RCC 7860 (cell line): Measurements from ENCODE around the gene TSHZ2.

Experiments
- DNase-seq: peaks from one replicate; pipeline ENCODE4 v3.0.0-alpha.2; 2015; ENCODE audit warnings: low spot score
- FAIRE-seq: peaks from 2 replicates; lab custom pipeline; 2012; peaks lifted over from hg19 to GRCh38; lab: Jason Lieb, UNC

The TSHZ2 gene

DNA sequence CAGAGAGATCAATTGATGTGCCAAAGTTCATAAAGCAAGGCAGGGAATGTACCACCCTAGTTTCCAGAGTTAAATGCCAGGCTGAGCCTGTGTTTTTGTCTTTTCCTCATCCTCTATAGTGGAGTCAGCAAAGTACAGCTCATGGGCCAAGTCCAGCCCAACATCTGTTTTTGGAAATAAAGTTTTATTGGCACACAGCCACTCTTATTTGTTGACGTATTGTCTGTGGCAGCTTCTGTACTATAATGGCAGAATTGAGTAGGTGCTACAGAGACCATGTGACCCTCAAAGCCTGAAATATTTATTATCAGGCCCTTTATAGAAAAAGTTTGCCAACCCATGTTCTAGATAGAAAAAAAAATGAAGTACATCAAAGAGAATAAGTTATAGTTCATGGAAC is 187.0 kb downstream of the TSHZ2 start:
- no peak for DNase-seq
- FAIRE-seq = no peak

DNA sequence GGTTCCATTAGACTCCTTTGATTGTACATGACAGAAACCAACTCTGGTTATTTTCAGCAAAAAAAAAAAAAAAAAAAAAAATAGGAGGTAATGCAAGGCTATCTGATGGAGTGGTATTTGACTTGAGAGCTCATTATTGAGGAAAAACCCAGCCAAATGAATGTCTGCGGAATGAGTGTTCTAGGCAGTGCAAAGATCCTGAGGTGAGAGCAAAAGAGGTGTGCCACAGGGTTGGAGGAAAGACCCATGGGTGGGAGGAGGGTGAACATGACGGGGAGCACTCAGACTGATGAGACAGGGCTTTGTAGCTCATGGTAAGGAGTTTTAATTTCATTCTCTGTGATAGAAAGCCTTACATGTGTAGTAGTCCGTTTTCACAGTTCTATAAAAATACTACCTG is 188.9 kb downstream of the TSHZ2 start:
- FAIRE-seq = no peak

DNA sequence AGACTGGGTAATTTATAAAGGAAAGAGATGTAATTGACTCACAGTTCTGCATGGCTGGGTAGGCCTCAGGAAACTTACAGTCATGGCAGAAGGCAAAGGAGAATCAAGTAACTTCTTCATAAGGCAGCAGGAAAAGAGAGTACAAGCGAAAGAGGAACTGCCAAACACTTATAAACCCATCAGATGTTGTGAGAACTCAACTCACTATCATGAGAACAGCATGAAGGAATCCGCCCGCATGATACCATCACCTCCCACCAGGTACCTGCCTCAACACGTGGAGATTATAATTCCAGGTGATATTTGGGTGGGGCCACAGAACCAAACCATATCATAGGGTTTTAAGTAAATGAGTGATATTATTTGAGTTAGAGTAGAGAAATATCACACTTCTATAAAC is 189.3 kb downstream of the TSHZ2 start:
- FAIRE-seq = no peak
- no peak for DNase-seq

More for the DNA sequence above, 188.9 kb downstream of the TSHZ2 start:
- DNase-seq = no peak

DNA sequence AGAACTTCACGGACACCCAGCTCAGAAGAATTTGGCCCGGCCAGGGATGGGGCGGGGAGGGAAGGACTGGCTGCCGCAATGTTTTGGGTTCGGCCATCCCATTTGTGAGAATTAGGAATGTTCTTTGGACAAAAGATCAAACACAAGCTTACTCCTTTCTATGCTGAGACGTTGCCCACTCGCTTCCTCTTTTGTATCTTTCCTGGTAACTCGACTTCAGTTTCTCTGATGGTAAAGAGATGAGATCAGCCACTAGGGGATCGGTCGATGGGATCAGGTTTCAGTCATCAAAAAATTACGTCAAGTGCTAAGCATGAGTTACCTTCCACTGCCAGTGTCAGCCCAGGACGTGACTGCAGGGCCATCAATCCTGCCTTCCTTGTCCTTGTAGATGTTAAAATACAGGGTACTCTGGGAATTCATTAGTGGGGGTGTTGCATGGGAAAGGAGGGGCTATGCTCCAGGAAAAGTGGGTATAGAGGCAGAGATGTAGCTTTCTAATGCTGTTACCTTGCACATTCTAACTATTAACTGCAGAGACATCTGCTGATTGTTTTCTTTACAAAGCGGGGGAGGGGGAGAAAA is 190.2 kb downstream of the TSHZ2 start:
- FAIRE-seq (no peak), DNase-seq (peak; percentile 58)

DNA sequence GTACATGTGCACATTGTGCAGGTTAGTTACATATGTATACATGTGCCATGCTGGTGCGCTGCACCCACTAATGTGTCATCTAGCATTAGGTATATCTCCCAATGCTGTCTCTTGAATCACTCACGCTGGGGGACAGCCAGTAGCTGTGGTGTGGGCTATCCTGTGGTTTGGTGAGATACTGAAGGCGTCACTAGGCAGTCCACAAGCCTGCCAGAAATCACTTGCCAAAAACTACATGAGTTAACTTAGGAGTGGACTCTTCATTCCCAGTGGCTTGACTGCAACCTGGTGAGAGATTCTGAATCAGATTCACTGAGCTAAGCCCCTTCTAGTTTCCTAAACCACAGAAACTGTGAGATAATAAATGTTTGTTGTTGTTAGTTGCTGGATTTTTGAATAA is 191.3 kb downstream of the TSHZ2 start:
- FAIRE-seq (no peak), DNase-seq (peak; percentile 63)

DNA sequence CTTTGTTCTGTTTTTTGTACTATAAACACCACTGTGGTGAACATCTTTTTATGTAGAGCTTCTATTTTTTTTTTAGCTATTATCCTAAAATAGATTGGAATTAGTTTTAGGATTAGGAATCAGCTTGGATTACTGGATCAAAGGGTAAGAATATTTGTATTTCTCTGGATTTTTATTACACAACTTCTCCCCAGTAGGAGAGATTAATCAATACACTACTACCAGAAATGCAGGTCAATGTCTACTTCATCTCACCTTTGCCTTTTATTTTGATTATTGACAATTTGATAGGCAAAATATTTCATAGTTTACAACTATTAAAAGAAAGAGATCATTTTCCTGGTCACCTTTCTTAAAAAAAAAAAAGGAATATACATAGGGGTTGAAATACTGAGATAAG is 191.9 kb downstream of the TSHZ2 start:
- FAIRE-seq (no peak), DNase-seq (no peak)

DNA sequence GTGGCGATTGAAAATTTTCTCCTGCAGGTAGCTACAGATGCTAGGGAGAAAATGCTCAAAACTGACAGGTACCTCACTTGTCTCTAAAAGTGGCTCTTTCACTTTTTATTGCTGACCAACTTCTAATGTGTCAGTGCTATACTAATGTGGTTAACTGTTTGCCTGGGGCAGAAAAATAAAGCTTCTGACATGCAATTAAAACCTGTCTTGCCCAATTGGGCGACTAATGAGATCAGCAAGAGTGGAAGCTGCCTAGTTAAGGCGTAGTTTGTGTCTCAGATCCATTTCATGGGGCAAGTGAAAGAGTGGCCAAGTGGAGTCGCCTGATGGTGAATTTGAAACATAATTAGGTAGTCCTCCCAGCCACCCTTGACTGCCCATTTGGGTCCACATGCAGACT is 193.3 kb downstream of the TSHZ2 start:
- FAIRE-seq = no peak
- no peak for DNase-seq

DNA sequence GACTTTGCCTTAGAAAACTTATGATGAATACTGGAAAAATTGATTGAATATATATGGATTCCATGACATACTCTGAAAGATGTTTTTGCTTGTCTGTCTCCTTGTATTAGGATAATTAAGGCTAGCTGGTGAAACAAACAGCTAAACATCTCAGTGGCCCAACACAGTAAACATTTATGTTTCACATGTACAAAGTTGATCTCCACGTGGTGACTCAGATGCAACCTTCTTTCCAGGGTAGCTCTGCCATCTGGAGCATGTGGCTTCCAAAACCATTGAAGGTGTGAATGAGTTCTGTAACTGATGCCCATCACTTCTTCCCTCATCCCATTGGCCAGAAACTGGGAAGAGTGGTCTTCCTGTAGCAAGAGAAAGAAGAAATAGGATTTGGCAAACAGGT is 196.3 kb downstream of the TSHZ2 start:
- FAIRE-seq = no peak

DNA sequence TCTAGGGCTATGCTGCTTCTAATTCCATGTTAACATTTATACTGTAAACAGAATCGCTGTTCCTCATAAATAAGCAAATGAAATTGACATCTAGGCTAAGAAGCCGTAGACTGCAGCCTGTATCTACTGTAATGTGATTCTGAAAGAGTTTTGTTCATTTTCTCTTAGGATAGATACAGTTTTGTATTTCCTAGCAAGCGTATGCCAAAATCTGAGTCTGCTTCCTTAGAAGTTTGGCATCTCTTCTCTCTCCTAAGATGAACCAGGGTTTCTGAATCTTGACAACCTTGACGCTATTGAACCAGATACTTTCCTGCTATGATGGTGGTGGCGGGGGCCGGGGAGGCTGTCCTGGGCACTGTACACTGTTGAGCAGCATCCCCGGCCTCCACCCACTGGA is 198.0 kb downstream of the TSHZ2 start:
- DNase-seq (no peak), FAIRE-seq (no peak)

More for the DNA sequence above, 196.3 kb downstream of the TSHZ2 start:
- DNase-seq = no peak

DNA sequence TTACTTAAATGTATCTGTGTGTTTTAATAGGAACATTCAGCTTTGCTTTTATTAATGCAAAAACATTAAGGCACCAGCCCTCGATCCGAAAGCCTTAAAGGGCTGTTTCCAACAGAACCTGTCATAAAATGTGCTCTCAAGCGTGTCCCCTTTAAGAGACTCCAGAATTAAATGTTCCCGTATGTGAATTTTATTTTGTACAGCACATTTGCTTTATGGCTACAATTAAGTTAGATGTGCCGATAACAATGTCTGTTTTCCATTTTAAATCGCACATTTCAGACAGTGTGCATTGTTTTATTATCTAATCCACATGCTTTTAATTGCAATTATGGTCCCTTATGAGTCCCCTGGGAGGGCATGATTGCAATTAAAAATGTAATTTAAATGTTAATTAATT is 198.9 kb downstream of the TSHZ2 start:
- no peak for FAIRE-seq
- no peak for DNase-seq

DNA sequence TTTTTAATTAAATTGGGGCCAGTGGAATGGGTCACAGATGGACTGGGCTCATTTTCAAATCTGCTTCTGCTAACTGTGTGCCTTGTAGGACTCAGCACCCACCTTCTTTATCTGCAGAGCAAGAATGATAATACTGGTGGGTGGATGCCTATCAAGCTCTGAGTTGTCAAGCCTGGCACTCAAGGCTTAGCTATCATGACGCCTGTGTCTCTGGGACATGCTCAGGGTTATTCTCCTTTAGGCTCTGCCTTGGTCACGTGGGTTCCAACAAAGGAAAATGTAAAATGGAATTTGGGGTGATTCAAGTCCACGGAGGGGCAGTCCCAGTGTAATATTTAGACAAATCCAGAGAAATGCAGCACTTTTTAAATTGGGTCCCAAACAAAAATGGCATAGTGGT is 202.3 kb downstream of the TSHZ2 start:
- no peak for DNase-seq
- FAIRE-seq = no peak

DNA sequence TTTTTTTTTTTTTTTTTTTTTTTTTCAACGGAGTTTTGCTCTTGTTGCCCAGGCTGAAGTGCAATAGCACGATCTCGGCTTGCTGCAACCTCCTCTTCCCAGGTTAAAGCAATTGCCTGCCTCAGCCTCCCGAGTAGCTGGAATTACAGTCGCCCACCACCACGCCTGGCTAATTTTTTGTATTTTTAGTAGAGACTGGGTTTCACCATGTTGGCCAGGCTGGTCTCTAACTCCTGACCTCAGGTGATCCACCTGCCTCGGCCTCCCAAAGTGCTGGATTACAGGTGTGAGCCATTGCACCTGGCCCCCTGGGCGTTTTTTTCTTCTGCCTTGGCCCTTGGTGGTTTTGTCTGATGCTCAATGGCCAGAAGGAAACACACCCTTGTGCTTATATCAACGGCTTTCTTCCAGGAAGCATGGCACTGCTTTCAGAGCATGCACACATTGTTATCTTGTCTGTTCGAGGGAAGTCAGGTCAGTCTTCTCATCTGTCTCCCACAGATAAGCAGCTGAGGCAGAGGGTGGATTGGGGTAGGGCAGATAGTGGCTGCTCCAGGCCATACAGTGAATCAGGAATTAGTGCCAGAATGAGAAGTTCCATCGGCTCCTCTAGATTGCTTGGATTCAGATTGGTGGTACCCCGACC is 203.1 kb downstream of the TSHZ2 start:
- FAIRE-seq (no peak), DNase-seq (no peak)

DNA sequence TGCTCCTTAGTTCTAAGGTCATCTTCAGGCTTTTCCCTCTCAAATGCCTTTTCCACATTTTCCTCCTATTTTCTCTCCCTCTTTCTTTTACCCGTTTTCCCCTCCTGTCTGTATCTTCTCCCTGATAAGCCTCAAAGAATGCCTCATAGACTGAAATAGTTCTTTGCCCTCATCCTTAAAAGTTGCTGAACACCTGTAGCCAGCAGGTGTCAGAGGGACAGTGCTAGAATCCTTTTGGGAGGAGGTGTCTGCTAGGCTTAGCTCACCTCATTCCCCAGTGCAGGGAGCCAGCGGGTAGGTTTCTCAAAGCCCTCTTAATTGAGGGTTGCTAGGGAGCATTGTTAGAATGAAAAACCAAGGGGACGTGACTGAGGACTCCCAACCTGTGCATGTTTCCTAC is 204.0 kb downstream of the TSHZ2 start:
- no peak for FAIRE-seq
- no peak for DNase-seq

DNA sequence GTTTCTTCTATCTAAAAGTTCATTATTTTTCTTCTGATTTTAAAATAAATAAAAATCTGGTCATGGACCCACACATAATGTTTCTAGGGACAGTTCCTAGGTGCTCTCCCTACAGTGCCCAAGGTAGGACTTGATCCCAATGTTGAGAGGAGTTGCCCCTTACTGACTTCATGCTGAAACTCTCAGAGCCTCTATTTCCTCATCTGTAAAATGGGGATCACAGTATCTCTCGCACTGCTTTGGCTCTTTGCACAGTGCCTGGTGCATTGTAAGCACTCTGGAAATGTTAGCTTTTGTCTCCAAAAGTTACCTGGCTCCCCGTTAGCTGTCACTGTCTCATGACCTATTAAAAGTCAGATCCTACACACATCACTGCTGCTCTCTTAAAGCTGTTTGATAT is 205.5 kb downstream of the TSHZ2 start:
- DNase-seq (no peak), FAIRE-seq (no peak)

DNA sequence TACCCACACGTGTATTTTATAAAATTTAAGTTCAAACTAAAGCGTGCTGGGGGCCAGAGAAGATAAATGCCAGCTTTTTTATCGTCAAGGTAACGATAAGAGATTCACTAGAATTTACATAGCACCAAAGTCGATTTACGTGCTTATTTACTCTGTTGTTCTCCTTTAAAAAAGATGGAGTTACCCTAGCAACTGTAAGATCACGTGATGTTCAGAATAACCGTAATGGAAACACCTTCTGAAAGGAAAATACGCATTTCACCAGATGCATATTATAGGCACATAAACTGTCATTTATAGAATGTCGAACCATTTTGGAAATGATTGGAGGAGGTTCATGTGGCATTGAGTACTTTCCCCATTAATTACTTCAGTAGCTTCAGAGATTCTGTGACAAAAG is 207.6 kb downstream of the TSHZ2 start:
- DNase-seq (no peak), FAIRE-seq (no peak)

DNA sequence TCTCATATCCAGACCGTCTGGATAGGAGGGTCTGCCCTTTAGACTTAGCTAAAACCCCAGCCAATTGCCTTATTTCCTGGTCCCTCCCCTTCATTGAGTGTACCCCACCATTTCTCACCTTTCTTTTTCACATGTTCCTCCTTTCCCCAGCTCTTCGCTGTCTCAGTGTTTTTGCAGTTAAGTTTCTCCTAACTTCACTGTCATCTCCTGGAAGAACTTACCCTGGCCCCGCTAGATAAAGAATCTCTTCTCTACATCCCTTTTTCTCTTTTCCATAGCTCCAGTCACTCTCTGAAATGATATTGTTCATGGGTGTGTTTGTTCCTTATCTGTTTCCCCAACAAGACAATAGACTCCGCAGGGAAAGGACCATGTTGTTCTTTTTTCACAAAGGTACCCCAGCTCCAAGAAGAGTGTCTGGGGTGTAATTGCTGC is 208.8 kb downstream of the TSHZ2 start:
- FAIRE-seq (no peak), DNase-seq (no peak)

DNA sequence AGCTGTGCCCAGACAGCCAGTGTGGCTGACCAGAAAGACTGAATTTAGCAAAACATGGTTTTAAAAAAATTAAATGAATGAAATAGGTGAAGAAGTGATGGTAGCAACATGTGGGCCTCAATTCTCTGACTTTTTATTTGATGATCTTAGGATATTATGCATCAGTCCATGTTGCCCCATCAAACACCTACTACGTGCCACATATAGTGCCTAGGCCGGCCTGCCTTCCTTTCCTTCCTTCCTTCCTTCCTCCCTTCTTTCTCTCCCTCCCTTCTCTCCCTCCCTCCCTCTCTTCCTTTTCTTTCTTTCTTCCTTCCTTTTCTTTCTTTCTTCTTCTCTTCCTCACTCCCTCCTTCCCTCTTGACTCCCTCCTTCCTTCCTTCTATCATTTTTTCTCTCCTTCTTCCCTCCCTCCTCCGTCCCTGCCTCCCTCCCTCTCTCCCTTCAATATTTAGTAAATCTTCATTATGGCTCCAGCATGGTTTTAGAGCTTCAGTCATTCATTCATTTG is 209.8 kb downstream of the TSHZ2 start:
- FAIRE-seq = no peak
- DNase-seq = no peak

DNA sequence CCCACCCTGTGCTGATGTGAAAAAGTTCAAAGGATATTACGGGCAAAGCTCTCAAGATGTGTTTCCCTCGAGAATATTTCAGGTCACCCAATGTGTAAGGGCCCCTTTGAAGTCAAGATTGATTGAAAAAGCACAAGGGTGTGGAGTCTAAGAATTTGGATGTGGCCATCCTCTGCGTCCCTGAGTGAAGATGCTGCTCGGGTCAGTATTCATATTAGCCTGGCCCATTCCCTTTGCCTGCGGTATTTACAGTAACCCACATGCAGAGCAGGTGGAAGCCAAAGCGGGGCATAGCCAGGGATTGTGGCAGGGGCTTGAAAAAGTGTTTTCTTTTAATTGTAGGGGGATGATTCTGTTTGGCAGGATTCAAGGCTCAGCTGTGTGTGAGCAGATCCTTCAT is 211.0 kb downstream of the TSHZ2 start:
- DNase-seq = no peak

DNA sequence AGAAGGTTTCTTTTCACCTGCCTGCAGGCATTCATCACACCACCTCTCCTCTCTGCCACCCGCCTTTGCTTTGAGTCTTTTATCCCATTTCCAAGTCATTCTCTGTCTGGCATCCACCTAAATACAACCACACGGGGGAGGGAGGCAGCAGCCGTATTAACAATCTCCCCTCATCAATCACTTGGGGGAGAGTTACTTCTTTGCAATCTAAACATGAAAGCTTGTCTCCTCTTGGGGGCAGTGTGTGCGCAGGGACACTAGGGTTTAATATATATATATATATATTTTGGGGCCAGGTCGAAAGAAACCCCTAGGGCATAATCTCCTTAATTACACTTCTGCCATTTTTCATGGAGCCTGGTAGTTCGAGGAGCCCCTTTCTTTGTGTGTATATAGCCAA is 214.5 kb downstream of the TSHZ2 start:
- no peak for FAIRE-seq
- no peak for DNase-seq

More for the DNA sequence above, 211.0 kb downstream of the TSHZ2 start:
- no peak for FAIRE-seq

DNA sequence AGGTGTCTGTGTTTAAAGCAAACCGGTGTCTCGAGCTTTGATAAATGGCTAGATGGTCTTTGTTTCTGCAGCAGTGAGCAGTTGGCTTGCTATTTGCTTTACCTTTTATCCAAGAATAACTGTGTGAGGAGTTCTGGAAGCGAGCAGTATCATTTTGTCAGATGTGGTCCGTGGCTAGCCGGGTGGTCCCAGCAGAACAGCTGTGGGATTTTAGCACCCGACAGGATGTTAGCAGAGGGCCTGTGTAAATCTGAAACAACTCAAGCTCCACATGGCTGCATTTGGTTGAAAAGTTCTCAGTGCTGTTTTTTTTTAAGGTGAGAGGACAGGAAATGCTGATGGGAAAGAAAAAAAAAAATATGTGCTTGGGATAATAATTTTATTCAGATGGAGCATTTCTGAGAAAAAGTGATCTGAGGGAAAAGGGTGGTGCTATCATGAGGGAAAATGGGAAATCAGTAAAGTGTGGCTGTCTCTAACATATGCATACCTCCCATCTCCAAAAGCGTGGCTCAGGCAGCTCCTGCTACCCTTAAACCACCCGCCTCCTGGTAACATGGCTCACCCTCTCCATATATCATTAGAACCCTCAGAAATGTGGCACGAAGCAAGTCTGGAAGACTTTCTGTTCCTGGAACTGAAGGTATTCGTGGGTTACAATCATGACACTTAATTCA is 215.4 kb downstream of the TSHZ2 start:
- DNase-seq = no peak
- no peak for FAIRE-seq

DNA sequence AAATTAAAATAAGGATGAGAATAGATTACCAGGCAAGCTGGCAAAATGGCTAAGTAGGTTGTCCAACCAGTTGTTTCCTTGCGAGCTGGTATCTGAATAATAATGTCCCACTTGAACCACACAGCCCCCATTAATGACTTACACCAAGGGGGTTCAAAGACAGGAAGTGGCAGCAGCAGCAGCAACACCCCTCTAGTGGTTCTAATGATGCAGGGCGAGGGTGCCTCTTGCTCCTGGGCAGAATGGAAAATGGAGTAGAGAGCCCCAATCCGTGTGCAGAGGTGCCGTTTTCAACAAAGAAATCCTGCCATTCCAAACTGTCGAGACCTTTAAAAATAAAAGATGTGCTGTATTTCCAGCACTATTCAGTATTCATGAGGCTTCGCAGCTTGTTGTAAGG is 218.1 kb downstream of the TSHZ2 start:
- no peak for DNase-seq
- FAIRE-seq = no peak

DNA sequence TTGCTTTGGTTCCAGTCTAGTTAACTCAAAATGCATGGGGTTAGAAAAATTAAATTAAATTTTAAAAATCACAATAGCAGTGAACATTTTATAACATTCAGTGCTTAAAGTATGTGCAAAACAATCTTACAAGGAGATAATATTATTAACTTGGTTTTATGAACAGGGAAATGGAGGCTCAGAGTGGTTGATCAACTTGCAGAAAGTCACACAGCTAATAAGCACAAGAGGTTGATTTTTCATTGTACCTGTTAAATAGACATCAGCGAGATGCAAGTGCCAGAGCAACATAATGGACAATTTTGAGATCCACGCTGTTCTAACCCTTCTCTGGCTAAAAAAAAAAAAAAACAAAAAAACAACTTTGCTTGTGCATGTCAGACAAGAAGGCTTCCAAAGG is 219.8 kb downstream of the TSHZ2 start:
- DNase-seq = no peak
- no peak for FAIRE-seq
